ENCODE results near the gene USP12. TPM values are rescaled to one million over a fixed set of nuclear protein-coding genes. Genes with fewer than 3 reads are reported as not detected.

Gene USP12
- total and polyA plus RNA-seq, 2 experiments from 2014 or later = 18.4 to 39.3 TPM

GRCh38 chr13:27073186-27073585 is 98.4 kb downstream of the USP12 start:
- H3F3A ChIP-seq (replicated peaks; ENCODE audit: low read depth) = 0 out of 2 replicates have a peak, but pooled peaks cover 3% of the 10 kb centered on the region
- peaks cover 4% of the 10 kb centered on the region; the same call in 1 of the 2 replicates for H3K79me2 ChIP-seq (replicated peaks; ENCODE audit: insufficient read depth)
- Mint-ChIP-seq H3K36me3 (ENCODE audit: low read depth) (peaks cover 28% of the 10 kb centered on the region), H3K27me3 (ENCODE audit: insufficient read depth, low read depth, poor library complexity) (peaks cover 3% of the 10 kb centered on the region), H3K4me3 (no peak overlapping the region), H3K9me3 (no peaks in the 10 kb centered on the region), H3K27ac (peak overlapping the region; percentile 61), H3K4me1 (peaks cover 24% of the 10 kb centered on the region)
- no peaks in the 10 kb centered on the region for H3K27me3 ChIP-seq (ENCODE audit: insufficient read depth)
- peaks cover 21% of the 10 kb centered on the region for H3K4me1 ChIP-seq (ENCODE audit: insufficient read depth)
- H3K4me2 ChIP-seq = peak overlapping the region; percentile 61
- peaks cover 6% of the 10 kb centered on the region; the same call in 1 of the 2 replicates for H3K36me3 ChIP-seq (ENCODE audit: insufficient read depth)
- no peaks in the 10 kb centered on the region for H3K9me2 ChIP-seq (ENCODE audit: insufficient read depth)
- H3K27ac ChIP-seq (ENCODE audit: low read depth) = peak overlapping the region; percentile 81; the same call in 1 of the 2 replicates
- no peak overlapping the region for H2AFZ ChIP-seq
- TF ChIP-seq ZNF331 (CRISPR knock-in tag; IDR thresholded peaks at IDR 0.05; ENCODE audit: low read depth) = no peak
- no peak for TF ChIP-seq ETS1 (IDR thresholded peaks at IDR 0.05)
- no peak for TF ChIP-seq NANOG (IDR thresholded peaks at IDR 0.05; ENCODE audit: borderline replicate concordance)
- no peak for TF ChIP-seq ZNF114 (CRISPR knock-in tag; IDR thresholded peaks at IDR 0.05)
- TF ChIP-seq POLR2AphosphoS5 (IDR thresholded peaks at IDR 0.05; ENCODE audit: low read depth) = no peak
- TF ChIP-seq STAT1 (IDR thresholded peaks at IDR 0.05; ENCODE audit: unreplicated experiment) = no peak
- TF ChIP-seq EZH2phosphoT487 (IDR thresholded peaks at IDR 0.05; ENCODE audit: unreplicated experiment) = no peak
- no peak for TF ChIP-seq CTCF (conservative IDR thresholded peaks at IDR 0.05; ENCODE audit: low read depth in 2 of 2)
- no peak for TF ChIP-seq ZNF462 (CRISPR knock-in tag; IDR thresholded peaks at IDR 0.05)
- no peak for TF ChIP-seq REST (IDR thresholded peaks at IDR 0.05; ENCODE audit: unreplicated experiment)
- no peak for TF ChIP-seq JUNB (IDR thresholded peaks at IDR 0.05; ENCODE audit: unreplicated experiment)
- TF ChIP-seq EZH2 (IDR thresholded peaks at IDR 0.05; ENCODE audit: low read depth, unreplicated experiment) = no peak
- no peak for TF ChIP-seq CREB1 (CRISPR knock-in tag; IDR thresholded peaks at IDR 0.05; ENCODE audit: low read depth)
- no peak overlapping the region for H3K4me3 ChIP-seq
- ATAC-seq = no peak; the same call in 1 of the 3 replicates
- DNase-seq (ENCODE audit: low spot score) = no peak
- no peaks in the 10 kb centered on the region for H4K20me1 ChIP-seq (replicated peaks; ENCODE audit: insufficient read depth)

Data from GM23338 (cell line).